ENCODE results near the gene KCTD21.

Gene KCTD21

DNA sequence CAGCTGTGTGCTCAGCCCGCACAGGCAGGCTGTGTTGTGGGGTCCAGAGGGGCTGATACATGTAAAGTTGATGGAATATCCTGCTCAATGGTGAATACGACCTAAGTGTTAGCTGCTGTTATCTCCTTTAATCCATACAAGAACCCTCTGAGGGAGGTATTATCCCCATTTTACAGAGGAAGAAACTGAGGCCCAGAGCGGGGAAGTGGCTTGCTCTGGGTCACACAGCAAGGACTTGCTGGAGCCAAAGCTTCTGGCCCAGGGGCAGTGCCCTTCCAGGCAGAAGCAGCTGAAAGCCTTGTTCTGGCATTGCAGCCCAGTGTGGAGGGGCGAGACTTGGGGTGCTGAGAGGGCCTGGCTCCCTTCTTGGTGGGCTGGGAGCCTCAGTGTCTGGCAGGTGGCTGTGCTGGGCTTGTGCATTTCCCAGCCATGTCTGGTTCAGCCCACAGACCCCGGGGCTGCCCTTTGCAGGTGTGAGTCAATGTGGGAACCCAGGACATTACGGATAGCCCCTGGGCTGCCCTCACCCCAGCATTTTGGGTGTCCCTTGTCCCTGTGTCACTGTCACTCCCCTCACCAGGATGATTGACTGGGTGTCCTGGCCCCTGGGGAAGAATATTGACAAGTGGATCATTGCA lies 10.7 kb upstream of the KCTD21 start:
- H3K9ac ChIP-seq (ENCODE audit: low read depth, low read length), result no peak overlapping the region
- no peak overlapping the region for H3K4me3 ChIP-seq (ENCODE audit: low read depth, low read length)
- no peak overlapping the region for H3K27ac ChIP-seq (ENCODE audit: low read depth, low read length)
- H3K27me3 ChIP-seq (ENCODE audit: control insufficient read depth, insufficient read depth, low read length), result no peaks in the 10 kb centered on the region
- 0 out of 2 replicates have a peak, but pooled peaks cover 5% of the 10 kb centered on the region for H3K36me3 ChIP-seq (ENCODE audit: control insufficient read depth, insufficient read depth, low read length)
- no peaks in the 10 kb centered on the region for H3K4me1 ChIP-seq (ENCODE audit: control insufficient read depth, insufficient read depth, low read length)
- no peaks in the 10 kb centered on the region for H3K9me3 ChIP-seq (ENCODE audit: control insufficient read depth, insufficient read depth, low read length)

DNA sequence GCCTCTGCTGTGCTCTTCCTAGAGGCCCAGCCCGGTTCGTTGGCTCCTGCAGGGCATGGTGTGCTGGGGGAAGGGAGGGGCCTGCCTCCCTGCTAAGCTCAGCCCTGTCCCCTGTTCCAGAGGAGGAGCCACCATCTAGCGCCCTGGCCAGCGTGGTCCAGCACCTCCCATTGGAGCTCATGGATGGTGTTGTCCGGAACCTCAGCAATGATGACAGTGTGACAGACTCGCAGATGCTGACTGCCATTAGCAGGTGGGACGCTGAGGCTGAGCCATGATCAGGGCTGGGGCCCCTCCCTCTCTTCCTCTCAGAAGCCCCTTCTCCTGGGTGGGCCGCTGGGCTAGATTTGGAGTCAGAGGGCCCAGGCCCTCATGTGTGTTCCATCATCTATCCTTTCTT lies 9.4 kb upstream of the KCTD21 start:
- Histone ChIP-seq H3K4me1 (ENCODE audit: control insufficient read depth, insufficient read depth, low read length) (no peaks in the 10 kb centered on the region), H3K4me3 (ENCODE audit: low read depth, low read length) (no peak overlapping the region), H3K36me3 (ENCODE audit: control insufficient read depth, insufficient read depth, low read length) (0 out of 2 replicates have a peak, but pooled peaks cover 5% of the 10 kb centered on the region), H3K27me3 (ENCODE audit: control insufficient read depth, insufficient read depth, low read length) (no peaks in the 10 kb centered on the region), H3K27ac (ENCODE audit: low read depth, low read length) (no peak overlapping the region), H3K9ac (ENCODE audit: low read depth, low read length) (no peak overlapping the region), H3K9me3 (ENCODE audit: control insufficient read depth, insufficient read depth, low read length) (no peaks in the 10 kb centered on the region)

DNA sequence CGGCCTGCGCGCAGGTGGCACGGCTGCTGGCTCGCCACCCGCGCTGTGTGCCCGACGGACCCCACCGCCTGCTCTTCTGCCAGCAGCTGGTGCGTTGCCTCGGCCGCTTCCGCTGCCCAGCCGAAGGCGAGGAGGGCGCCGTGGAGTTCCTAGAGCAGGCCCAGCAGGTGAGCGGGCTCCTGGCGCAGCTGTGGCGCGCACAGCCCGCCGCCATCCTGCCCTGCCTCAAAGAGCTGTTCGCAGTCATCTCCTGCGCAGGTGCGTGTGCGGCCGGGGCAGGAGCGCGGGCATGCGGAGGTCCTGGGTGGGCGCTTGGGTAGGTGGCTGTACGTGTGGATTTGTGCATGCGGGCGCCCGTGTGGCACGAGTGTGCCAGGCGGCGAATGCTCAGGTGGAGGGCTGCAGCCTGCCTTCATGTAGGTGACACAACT lies 8.2 kb upstream of the KCTD21 start:
- no peak overlapping the region for H3K4me3 ChIP-seq (ENCODE audit: low read depth, low read length)
- H3K9me3 ChIP-seq (ENCODE audit: control insufficient read depth, insufficient read depth, low read length), result no peaks in the 10 kb centered on the region
- H3K27ac ChIP-seq (ENCODE audit: low read depth, low read length), result no peak overlapping the region
- 0 out of 2 replicates have a peak, but pooled peaks cover 5% of the 10 kb centered on the region for H3K36me3 ChIP-seq (ENCODE audit: control insufficient read depth, insufficient read depth, low read length)
- H3K27me3 ChIP-seq (ENCODE audit: control insufficient read depth, insufficient read depth, low read length), result no peaks in the 10 kb centered on the region
- no peaks in the 10 kb centered on the region for H3K4me1 ChIP-seq (ENCODE audit: control insufficient read depth, insufficient read depth, low read length)
- no peak overlapping the region for H3K9ac ChIP-seq (ENCODE audit: low read depth, low read length)

DNA sequence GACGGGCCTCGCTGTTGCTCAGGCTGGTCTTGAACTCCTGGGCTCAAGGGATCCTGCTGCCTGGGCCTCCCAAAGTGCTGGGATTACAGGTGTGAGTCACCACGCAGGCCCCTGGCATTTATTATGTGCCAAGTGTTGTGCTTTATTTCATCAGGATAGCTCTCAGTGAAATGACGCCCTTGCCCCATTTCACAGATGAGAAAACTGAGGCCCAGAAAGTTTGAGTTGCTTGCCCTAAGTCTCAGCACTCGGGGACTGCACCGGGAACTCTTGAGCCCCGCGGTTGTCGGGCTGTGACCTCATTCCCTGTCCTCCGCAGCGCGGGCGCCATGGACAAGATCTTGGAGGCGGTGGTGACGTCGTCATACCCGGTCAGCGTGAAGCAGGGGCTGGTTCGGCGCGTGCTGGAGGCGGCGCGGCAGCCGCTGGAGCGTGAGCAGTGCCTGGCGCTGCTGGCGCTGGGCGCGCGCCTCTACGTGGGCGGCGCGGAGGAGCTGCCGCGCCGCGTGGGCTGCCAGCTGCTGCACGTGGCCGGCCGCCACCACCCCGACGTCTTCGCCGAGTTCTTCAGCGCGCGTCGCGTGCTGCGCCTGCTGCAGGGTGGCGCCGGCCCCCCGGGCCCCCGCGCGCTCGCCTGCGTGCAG lies 7.6 kb upstream of the KCTD21 start:
- no peak overlapping the region for H3K9ac ChIP-seq (ENCODE audit: low read depth, low read length)

DNA sequence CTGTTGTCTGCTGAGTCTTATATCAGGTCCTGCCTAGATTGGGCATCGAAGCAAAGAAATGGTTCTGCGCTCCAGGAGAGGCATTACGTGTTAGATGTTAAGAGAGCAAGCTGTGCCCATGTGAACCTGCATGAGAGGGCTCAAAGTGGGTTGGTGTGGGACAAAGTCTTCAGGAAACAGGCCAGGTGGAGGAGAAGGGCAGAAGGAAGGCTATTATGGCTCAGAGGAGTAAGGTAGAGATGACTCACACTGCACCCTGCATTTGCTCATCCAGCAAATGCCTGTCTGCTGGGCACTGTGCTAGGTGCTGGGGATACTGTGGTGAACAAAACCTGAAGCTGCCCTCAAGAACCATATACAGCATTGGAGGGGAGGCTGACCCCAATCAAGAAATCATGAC lies 6.1 kb upstream of the KCTD21 start:
- Histone ChIP-seq H3K9me3 (ENCODE audit: control insufficient read depth, insufficient read depth, low read length) (no peaks in the 10 kb centered on the region), H3K27me3 (ENCODE audit: control insufficient read depth, insufficient read depth, low read length) (no peaks in the 10 kb centered on the region), H3K36me3 (ENCODE audit: control insufficient read depth, insufficient read depth, low read length) (no peaks in the 10 kb centered on the region), H3K4me1 (ENCODE audit: control insufficient read depth, insufficient read depth, low read length) (no peaks in the 10 kb centered on the region), H3K27ac (ENCODE audit: low read depth, low read length) (no peak overlapping the region), H3K4me3 (ENCODE audit: low read depth, low read length) (no peak overlapping the region), H3K9ac (ENCODE audit: low read depth, low read length) (no peak overlapping the region)

More for the DNA sequence above, 7.6 kb upstream of the KCTD21 start:
- Histone ChIP-seq H3K4me1 (ENCODE audit: control insufficient read depth, insufficient read depth, low read length) (no peaks in the 10 kb centered on the region), H3K9me3 (ENCODE audit: control insufficient read depth, insufficient read depth, low read length) (no peaks in the 10 kb centered on the region), H3K4me3 (ENCODE audit: low read depth, low read length) (no peak overlapping the region), H3K27me3 (ENCODE audit: control insufficient read depth, insufficient read depth, low read length) (no peaks in the 10 kb centered on the region), H3K27ac (ENCODE audit: low read depth, low read length) (no peak overlapping the region), H3K36me3 (ENCODE audit: control insufficient read depth, insufficient read depth, low read length) (0 out of 2 replicates have a peak, but pooled peaks cover 1% of the 10 kb centered on the region)

DNA sequence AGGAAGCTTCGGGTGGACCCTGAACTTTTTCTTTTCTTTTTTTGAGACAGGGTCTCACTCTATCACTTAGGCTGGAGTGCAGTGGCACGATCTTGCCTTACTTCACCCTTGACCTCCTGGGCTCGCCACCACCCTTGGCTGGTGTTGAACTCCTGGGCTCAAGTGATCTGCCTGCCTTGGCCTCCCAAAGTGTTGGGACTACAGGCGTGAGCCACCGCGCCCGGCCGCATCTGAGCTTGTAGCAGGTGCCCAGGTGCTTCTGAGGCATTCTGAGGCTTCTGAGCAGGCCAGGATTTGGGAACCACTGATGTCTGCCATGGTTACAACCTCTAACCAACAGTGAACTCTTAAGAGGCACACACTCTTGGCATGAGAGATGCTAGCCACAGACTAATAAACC lies 5.4 kb upstream of the KCTD21 start:
- Histone ChIP-seq H3K36me3 (ENCODE audit: control insufficient read depth, insufficient read depth, low read length) (no peaks in the 10 kb centered on the region), H3K27ac (ENCODE audit: low read depth, low read length) (no peak overlapping the region), H3K4me1 (ENCODE audit: control insufficient read depth, insufficient read depth, low read length) (no peaks in the 10 kb centered on the region), H3K9me3 (ENCODE audit: control insufficient read depth, insufficient read depth, low read length) (no peaks in the 10 kb centered on the region), H3K27me3 (ENCODE audit: control insufficient read depth, insufficient read depth, low read length) (no peaks in the 10 kb centered on the region), H3K9ac (ENCODE audit: low read depth, low read length) (no peak overlapping the region), H3K4me3 (ENCODE audit: low read depth, low read length) (no peak overlapping the region)

DNA sequence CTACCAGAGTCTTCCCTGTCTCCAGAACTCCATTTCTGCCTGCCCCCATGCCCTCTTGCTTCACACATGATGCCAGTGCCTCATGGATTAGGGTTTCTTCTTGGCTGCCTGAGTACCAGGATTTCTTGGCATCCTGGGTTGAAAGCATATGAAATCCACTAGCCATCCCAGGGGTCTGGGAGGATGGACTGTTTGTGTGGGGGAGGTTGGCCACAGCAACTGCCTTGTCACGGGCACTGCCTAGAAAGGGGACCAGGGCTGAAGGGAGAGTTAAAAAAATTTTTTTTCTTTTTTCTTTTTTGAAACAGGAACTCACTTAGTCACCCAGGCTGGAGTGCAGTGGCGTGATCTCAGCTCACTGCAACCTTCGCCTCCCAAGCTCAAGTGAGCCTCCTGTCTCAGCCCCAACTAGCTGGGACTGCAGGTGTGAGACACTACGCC lies 4.5 kb upstream of the KCTD21 start:
- Histone ChIP-seq H3K9me3 (ENCODE audit: control insufficient read depth, insufficient read depth, low read length) (no peaks in the 10 kb centered on the region), H3K4me1 (ENCODE audit: control insufficient read depth, insufficient read depth, low read length) (no peaks in the 10 kb centered on the region), H3K4me3 (ENCODE audit: low read depth, low read length) (no peak overlapping the region), H3K27me3 (ENCODE audit: control insufficient read depth, insufficient read depth, low read length) (no peaks in the 10 kb centered on the region), H3K27ac (ENCODE audit: low read depth, low read length) (no peak overlapping the region), H3K9ac (ENCODE audit: low read depth, low read length) (no peak overlapping the region), H3K36me3 (ENCODE audit: control insufficient read depth, insufficient read depth, low read length) (no peaks in the 10 kb centered on the region)

DNA sequence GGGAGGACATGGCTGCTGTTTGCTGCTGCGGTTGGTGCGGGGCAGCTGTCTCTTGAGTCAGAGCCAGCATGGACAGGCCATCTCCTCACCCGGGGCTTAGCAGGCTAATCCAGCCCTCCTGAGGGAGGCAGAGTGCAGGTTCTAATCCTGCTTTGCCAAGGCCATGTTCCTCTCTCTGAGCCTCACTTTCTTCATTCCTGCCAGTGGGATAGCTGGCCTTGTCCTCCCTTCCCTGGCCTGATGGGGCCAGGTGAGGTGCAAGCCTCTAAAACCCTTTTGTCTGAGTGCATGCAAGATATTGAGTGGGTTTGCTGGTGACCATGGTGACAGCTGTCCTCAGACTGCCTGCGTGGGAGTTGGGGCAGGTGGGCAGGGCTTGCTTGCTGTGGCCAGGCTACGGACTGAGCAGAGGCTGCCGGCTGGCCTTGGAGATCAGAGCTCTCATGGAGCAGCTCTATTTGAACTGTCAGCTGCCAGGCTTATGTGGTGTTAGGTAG lies 3.8 kb upstream of the KCTD21 start:
- no peak overlapping the region for H3K9ac ChIP-seq (ENCODE audit: low read depth, low read length)
- H3K36me3 ChIP-seq (ENCODE audit: control insufficient read depth, insufficient read depth, low read length), result no peaks in the 10 kb centered on the region

DNA sequence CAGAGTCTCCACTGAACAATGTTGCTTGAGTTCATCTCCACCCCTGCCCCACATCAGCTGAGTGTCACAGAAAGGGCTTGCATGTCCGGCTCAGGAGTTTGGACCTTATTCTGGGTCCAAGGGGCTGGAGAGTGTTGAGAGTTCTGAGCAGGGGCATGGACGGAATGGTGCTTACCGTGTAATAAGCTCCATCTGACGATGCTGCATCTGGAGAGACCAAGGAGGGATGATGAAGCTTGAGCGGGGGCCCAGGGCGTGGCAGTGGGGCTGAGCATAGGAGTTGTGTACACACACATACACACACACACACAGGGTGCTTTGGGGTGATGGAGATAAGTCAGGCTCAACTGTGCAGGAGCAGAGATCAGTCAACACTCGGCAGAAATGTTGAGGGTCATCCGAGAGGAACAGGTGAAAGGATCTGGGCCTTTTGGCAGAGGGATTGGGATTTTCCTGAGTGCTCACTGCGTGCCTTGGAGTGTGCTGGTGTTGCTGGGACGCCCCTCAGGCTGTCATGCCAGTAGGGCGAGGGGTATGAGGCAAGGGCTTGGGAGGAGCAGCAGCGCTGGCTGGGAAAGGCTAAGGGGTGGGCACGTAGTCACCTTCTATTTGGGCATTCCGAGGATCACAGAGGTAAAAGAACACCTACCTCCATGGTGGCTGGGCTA lies 2.6 kb upstream of the KCTD21 start:
- Histone ChIP-seq H3K4me1 (ENCODE audit: control insufficient read depth, insufficient read depth, low read length) (peaks cover 3% of the 10 kb centered on the region; the same call in 1 of the 2 replicates), H3K27me3 (ENCODE audit: control insufficient read depth, insufficient read depth, low read length) (no peaks in the 10 kb centered on the region), H3K9ac (ENCODE audit: low read depth, low read length) (no peak overlapping the region)

More for the DNA sequence above, 3.8 kb upstream of the KCTD21 start:
- H3K27me3 ChIP-seq (ENCODE audit: control insufficient read depth, insufficient read depth, low read length), result no peaks in the 10 kb centered on the region
- no peak overlapping the region for H3K4me3 ChIP-seq (ENCODE audit: low read depth, low read length)
- no peaks in the 10 kb centered on the region for H3K9me3 ChIP-seq (ENCODE audit: control insufficient read depth, insufficient read depth, low read length)
- peaks cover 3% of the 10 kb centered on the region; the same call in 1 of the 2 replicates for H3K4me1 ChIP-seq (ENCODE audit: control insufficient read depth, insufficient read depth, low read length)
- no peak overlapping the region for H3K27ac ChIP-seq (ENCODE audit: low read depth, low read length)

DNA sequence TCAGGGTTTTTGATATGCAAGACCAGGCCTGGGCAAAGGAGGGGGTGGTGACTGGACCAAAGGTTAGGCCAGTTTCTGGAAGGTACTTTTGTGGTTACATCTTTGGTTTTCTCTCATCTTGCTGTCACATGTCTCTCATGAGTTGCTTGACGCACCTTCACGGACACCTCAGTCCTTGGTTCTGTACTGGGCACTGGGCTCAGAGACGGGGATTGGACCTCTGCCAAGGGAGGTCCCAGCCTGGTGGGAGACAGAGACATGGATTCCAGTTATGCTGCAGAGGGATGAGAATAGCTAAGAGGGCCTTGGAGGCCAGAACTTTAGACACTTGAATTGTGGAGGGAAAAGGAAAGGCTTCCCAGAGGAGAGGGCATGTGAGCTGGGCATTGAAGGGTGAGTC lies 1.9 kb upstream of the KCTD21 start:
- H3K4me1 ChIP-seq (ENCODE audit: control insufficient read depth, insufficient read depth, low read length), result peaks cover 3% of the 10 kb centered on the region; the same call in 1 of the 2 replicates
- no peak overlapping the region for H3K4me3 ChIP-seq (ENCODE audit: low read depth, low read length)
- no peaks in the 10 kb centered on the region for H3K27me3 ChIP-seq (ENCODE audit: control insufficient read depth, insufficient read depth, low read length)
- H3K9ac ChIP-seq (ENCODE audit: low read depth, low read length), result no peak overlapping the region
- H3K9me3 ChIP-seq (ENCODE audit: control insufficient read depth, insufficient read depth, low read length), result no peaks in the 10 kb centered on the region
- no peak overlapping the region for H3K27ac ChIP-seq (ENCODE audit: low read depth, low read length)
- H3K36me3 ChIP-seq (ENCODE audit: control insufficient read depth, insufficient read depth, low read length), result no peaks in the 10 kb centered on the region

More for the DNA sequence above, 2.6 kb upstream of the KCTD21 start:
- Histone ChIP-seq H3K9me3 (ENCODE audit: control insufficient read depth, insufficient read depth, low read length) (no peaks in the 10 kb centered on the region), H3K36me3 (ENCODE audit: control insufficient read depth, insufficient read depth, low read length) (no peaks in the 10 kb centered on the region), H3K4me3 (ENCODE audit: low read depth, low read length) (no peak overlapping the region), H3K27ac (ENCODE audit: low read depth, low read length) (no peak overlapping the region)

DNA sequence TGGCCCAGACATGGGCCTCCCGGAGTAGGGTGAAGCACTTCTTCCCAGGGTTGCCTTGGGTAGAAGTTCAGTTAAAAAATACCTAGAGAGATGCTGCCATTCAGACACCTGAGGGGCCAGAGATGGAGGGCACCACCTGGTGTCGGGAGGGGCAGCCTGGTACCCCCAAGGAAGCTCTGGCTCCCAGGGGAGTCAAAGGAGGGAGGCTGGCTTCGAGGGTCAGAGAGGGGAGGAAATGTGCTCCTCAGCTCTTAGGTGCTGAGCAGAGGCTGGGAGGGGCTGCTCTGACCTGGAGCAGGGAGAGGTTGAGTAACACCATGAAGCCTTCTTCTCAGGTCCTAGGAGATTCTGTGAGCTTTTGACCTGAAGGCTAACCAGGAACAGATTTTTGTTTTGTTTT lies 1.4 kb upstream of the KCTD21 start:
- Histone ChIP-seq H3K27me3 (ENCODE audit: control insufficient read depth, insufficient read depth, low read length) (no peaks in the 10 kb centered on the region), H3K9me3 (ENCODE audit: control insufficient read depth, insufficient read depth, low read length) (no peaks in the 10 kb centered on the region), H3K27ac (ENCODE audit: low read depth, low read length) (no peak overlapping the region), H3K9ac (ENCODE audit: low read depth, low read length) (no peak overlapping the region), H3K4me3 (ENCODE audit: low read depth, low read length) (peak overlapping the region; percentile 90; the same call in 1 of the 2 replicates), H3K36me3 (ENCODE audit: control insufficient read depth, insufficient read depth, low read length) (no peaks in the 10 kb centered on the region), H3K4me1 (ENCODE audit: control insufficient read depth, insufficient read depth, low read length) (peaks cover 3% of the 10 kb centered on the region; the same call in 1 of the 2 replicates)
